ENCODE results near the gene CPA3.

Gene CPA3

GRCh38 chr3:148863297-148863696 lies 1.8 kb upstream of the CPA3 start:
- no peak for DNase-seq

GRCh38 chr3:148863814-148864213 lies 1.3 kb upstream of the CPA3 start:
- no peak for DNase-seq

- DNase-seq: no peak
These were observed 1.2 kb downstream of the CPA3 start for GRCh38 chr3:148866261-148866660.

- no peak for DNase-seq
These were observed 8.3 kb downstream of the CPA3 start for GRCh38 chr3:148873270-148873927.

- DNase-seq: no peak
These were observed 8.9 kb downstream of the CPA3 start for GRCh38 chr3:148873977-148874376.

GRCh38 chr3:148878095-148878494 lies 13.0 kb downstream of the CPA3 start:
- DNase-seq: no peak

- no peak for DNase-seq
These were observed 14.2 kb downstream of the CPA3 start for GRCh38 chr3:148879256-148879655.

- peak; percentile 19 for DNase-seq
These were observed 15.6 kb downstream of the CPA3 start for GRCh38 chr3:148880681-148881080.

GRCh38 chr3:148881286-148881685 lies 16.2 kb downstream of the CPA3 start:
- DNase-seq: no peak

GRCh38 chr3:148882288-148882687 lies 17.2 kb downstream of the CPA3 start:
- DNase-seq: no peak

GRCh38 chr3:148883163-148883562 lies 18.1 kb downstream of the CPA3 start:
- DNase-seq: no peak

GRCh38 chr3:148884261-148884660 lies 19.2 kb downstream of the CPA3 start:
- DNase-seq: no peak

- DNase-seq: no peak
These were observed 24.7 kb downstream of the CPA3 start for GRCh38 chr3:148889828-148890227.

GRCh38 chr3:148896062-148896461 lies 31.0 kb downstream of the CPA3 start:
- no peak for DNase-seq

- DNase-seq: no peak
These were observed 37.1 kb downstream of the CPA3 start for GRCh38 chr3:148901987-148902791.

GRCh38 chr3:148903022-148903442 lies 37.9 kb downstream of the CPA3 start:
- no peak for DNase-seq

- DNase-seq: no peak
These were observed 38.8 kb downstream of the CPA3 start for GRCh38 chr3:148903941-148904340.

- DNase-seq: no peak
These were observed 41.6 kb downstream of the CPA3 start for GRCh38 chr3:148906667-148907066.

GRCh38 chr3:148911173-148911572 lies 46.1 kb downstream of the CPA3 start:
- DNase-seq: no peak

GRCh38 chr3:148911592-148911991 lies 46.5 kb downstream of the CPA3 start:
- no peak for DNase-seq

GRCh38 chr3:148914936-148915690 lies 50.0 kb downstream of the CPA3 start:
- no peak for DNase-seq

- DNase-seq: no peak
These were observed 51.0 kb downstream of the CPA3 start for GRCh38 chr3:148916132-148916531.

- no peak for DNase-seq
These were observed 57.4 kb downstream of the CPA3 start for GRCh38 chr3:148922467-148922866.

- DNase-seq: no peak
These were observed 58.5 kb downstream of the CPA3 start for GRCh38 chr3:148923592-148923991.
